HG02973 (cell line): ENCODE results near the gene CIDEB.

Experiments used
- ATAC-seq: cut with Tn5 transposase; IDR thresholded peaks from one replicate; pipeline ENCODE4 v1.9.1; 2021; ENCODE audit warnings: moderate library complexity; ENCODE audit not compliant: unreplicated experiment

Gene CIDEB

DNA sequence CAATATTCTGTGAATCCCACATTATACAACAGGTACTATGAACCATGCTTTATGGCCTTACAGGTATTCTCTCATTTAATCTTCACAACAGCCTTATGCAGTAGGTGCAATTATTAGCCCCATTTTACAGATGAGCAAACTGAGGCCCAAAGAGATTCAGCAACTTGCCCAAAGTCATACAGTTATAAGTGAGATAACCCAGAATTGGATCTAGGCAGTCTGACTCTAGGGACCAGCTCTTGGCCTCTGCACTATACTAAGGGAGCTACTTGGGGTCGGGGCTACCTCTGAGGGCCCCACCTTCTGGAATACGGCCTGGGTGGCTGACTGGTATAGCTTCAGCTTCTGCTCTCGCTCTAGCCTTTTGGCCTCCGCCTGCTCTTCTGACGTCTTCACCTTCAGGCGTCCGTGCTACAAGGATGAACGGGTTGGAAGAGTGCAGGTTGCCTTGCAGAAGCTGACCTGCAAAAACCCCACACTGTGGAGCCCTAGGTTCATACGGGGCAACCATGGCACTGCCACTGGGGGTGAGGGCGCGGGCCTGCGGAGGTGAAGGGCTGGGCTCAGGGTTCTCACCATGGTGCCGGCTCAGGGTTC lies 37.1 kb downstream of the CIDEB start:
- no peak for ATAC-seq

- ATAC-seq = no peak
Observed at GRCh38 chr14:24269910-24270536, 37.8 kb downstream of the CIDEB start.

- no peak for ATAC-seq
Observed at GRCh38 chr14:24269368-24269767, 38.4 kb downstream of the CIDEB start.

GRCh38 chr14:24268225-24268624 lies 39.6 kb downstream of the CIDEB start:
- ATAC-seq = no peak

DNA sequence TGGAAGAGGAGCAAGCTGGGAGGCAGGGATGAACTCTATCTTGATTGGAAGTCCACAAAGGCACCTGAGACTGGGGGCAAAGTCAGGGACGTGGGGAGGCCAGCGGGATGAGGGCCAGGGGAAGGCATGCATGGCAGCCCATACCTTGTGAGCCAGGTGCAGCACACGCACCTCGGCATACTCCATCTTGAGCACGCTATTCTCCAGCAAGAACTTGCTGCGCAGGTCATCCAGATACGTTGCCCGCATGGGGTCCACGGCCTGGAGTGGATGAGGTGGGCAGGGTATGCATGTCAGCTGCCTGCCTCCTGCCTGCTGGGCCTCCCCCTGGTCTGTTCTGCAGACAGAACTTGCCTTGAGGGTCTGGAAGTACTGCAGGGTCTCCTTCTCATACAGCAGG lies 40.3 kb downstream of the CIDEB start:
- no peak for ATAC-seq

DNA sequence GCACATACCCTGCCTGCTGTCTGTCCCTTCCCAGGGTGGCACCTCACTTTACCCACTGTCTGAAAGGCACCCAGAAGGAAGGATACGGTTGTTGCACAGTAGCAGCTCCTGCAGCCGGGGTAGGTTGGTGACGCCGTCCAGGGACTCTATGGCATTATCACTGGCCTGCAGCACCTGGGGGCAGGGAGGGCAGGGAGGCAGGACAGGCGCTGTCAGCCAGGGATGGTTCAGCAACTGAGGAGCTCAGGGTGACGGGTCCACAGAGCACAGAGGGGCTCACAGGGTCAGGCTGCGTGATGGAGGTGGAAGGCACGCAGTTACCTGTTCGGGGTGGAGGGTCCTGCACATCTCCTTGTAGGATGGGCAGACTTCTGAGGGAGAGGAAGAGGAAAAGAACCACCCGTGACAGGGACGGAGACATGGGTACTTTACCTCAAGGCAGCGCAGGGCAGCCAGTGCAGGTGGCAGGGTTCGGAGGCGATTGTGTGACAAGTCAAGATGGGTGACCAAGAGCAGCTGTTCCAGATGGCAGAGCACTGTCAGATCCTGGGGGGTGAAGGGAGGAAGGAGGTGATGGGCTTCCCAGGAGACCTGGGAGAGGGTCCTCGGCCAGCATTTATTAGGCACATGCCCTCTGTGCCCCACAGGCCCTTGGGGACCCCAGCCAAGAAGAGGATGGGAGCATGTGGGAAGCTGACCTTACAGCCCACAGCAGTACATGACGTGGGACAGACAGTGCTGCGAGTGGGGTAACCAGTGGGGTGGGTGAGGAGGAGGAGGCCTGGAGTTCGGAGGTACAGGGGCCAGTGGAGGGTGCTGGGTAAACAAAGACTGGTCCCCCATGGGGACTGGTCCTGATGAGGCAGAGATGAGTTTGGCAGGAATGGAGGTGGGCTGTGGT lies 41.2 kb downstream of the CIDEB start:
- ATAC-seq = no peak

DNA sequence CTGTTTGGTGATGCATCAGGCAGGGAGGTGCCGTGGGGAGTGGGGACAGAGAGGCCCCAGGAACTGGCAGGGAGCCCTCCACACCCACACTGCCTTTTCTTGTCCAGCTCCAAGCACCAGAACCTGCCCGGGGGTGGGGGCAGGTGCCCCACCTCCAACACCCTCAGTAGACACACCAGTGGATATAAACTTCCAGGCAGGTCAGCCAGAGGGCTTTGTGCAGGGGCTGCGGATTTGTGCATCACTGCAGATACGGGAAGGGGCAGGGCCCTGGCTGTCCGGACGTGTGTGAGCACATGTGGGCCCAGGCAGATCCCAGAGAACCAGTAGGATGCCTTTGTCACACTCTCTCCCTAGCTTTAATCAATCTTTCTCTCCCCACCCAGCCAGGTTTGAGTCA lies 43.5 kb downstream of the CIDEB start:
- ATAC-seq = no peak

- ATAC-seq = no peak
Observed at GRCh38 chr14:24263848-24264247, 43.9 kb downstream of the CIDEB start.

- no peak for ATAC-seq
Observed at GRCh38 chr14:24262821-24263733, 44.7 kb downstream of the CIDEB start, which contains the start of gene TGM1. TGM1 (minus strand) TSS chr14:24263177; CDS start chr14:24262352, 825 bp downstream.

DNA sequence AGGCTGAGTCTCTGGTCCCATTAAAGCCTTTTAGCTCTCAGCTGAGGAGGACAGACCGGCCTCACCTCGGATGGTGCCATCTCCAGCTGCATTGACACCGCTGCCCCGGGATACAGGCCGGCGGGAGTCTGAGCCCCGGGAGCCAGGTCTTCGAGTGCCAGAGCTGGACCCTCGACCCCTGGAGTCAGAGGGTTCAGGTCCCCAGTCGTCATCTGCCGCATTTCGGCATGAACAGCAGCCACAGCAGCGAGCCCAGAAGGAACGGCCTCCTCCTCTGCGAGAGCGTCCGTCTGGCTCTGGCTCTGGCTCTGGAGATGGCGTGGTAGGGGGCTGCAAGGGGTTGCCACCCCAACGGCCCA lies 45.8 kb downstream of the CIDEB start:
- no peak for ATAC-seq

GRCh38 chr14:24261256-24261968 lies 46.4 kb downstream of the CIDEB start:
- no peak for ATAC-seq

GRCh38 chr14:24260780-24261157 lies 47.0 kb downstream of the CIDEB start:
- ATAC-seq = no peak

DNA sequence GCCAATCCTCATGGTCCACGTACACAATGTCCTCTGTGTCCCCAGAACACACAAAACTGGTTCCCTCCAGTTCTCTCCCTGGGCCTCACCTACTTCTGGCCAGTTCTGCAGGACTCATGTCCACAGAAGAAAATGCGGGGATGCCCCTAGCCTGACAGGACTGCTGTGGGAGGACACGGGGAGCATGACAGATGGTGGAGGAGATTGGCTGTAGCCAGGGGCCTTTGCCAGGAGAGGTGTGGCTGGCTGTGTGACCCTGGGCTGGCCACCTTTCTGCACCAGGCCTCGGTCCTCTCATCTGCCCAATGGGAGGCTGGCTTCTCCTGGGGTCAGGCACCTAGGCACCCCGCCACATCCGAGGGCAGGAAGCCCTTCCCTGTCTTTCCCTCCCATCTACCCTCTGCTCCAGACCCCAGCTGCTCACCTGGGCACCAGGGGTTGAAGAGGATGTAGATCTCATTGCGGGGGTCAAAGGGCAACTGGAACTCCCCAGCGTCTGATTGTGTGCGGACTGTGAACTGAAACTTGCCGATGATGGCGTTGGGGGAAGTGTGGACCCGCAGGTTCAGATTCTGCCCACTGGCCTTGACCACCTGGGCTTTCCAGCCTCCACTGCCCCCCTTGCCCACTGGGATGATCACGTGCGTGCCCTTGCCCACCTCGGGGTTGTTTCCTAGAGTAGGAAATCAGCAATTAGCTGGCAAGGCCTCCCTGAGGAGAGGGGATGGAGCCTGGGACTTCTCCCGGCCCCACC lies 47.6 kb downstream of the CIDEB start:
- ATAC-seq = no peak

DNA sequence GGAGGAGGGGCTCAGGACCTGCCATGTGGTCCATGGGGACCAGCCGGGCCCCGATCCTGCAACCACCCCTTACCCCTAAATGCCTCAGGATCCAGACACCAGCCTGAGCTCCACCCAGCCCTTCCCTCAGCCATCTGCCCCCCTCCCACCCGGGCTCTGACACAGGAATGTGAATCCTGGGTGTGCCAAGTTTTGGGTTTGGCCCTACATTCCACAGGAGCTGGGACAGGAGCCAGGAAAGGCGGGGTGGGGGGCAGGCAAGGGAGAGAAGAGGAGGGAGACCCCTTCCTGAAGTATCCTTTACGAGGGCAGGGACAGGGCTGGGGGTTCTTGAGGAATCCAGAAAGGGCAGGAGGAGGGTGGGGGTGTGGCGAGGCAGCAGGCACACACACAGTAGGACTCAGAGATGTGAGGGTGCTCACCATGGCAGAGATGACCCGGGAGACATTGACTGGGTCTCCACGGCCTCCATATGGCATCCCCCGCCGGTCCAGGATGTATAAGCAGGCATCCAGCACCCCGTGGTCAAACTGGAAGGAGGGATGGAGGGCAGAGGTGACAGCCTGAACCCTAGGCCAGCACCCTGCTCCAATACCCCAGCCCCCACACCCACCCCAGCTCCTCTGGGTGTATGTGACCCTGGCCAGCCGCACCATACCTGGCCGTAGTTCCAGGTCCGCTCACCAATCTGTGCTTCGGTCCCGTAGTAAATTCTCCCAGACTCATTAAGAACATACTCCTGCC lies 48.3 kb downstream of the CIDEB start:
- ATAC-seq = no peak

- no peak for ATAC-seq
Observed at GRCh38 chr14:24258548-24259265, 49.1 kb downstream of the CIDEB start.

GRCh38 chr14:24258119-24258518 lies 49.7 kb downstream of the CIDEB start:
- no peak for ATAC-seq

GRCh38 chr14:24256960-24257359 lies 50.8 kb downstream of the CIDEB start:
- no peak for ATAC-seq
